Nephron progenitor cell (in vitro differentiated cells): ENCODE results near the gene ARMH4.

ENCODE experiments used
- DNase-seq: peaks from one replicate; pipeline ENCODE4 v3.0.0; 2021
- H3K27ac Mint-ChIP-seq: 2 replicates; pipeline ENCODE4 v1.8.0; 2021; ENCODE audit warnings: mild to moderate bottlenecking, moderate library complexity, mixed read lengths
- H3K27me3 Mint-ChIP-seq: 2 replicates; pipeline ENCODE4 v1.8.0; 2021; ENCODE audit warnings: mild to moderate bottlenecking, low read depth, mixed read lengths; ENCODE audit not compliant: poor library complexity
- H3K36me3 Mint-ChIP-seq: 2 replicates; pipeline ENCODE4 v1.8.0; 2021; ENCODE audit warnings: low read depth, mixed read lengths
- H3K4me1 Mint-ChIP-seq: 2 replicates; pipeline ENCODE4 v1.8.0; 2021; ENCODE audit warnings: mixed read lengths
- H3K4me3 Mint-ChIP-seq: 2 replicates; pipeline ENCODE4 v1.8.0; 2021; ENCODE audit warnings: mild to moderate bottlenecking, moderate library complexity, mixed read lengths
- H3K9me3 Mint-ChIP-seq: 2 replicates; pipeline ENCODE4 v1.8.0; 2021; ENCODE audit warnings: mild to moderate bottlenecking, moderate library complexity, mixed read lengths
- TF ChIP-seq, protein P1 (sequence below): fragments of 200-600 bp; sonication (generic); IDR thresholded peaks from 2 replicates; pipeline ENCODE4 v1.5.0; 2021; ENCODE audit warnings: antibody characterized with exemption

The ARMH4 gene

DNA sequence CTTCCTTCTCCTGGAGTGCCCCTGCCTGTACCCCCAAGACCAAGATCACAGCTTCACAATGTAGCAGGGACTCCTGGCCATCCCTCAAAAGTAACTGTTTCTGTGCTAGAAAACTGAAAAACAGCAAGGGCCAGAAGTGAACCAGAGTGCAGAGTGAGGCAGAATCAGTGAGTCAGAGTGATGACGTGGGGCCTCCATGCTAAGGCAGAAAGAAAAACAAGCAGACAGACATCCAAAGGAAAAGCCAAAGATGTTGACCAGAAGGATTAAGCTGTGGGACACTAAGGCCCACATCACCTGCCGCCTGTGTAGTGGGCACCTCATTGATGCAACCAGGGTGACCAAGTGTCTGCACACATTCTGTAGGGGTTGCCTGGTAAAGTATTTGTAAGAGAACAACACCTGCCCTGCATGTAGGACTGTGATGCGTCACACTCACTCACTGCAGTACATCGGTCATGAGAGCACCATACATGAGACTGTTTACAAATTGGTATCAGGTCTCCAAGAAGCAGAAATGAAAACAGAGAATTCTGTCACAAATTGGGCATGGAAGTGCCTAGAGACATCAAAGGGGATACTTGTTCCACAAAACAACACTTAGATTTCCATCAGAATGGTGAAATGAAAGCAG is 51.2 kb downstream of the ARMH4 start:
- TF ChIP-seq, protein P1, sequence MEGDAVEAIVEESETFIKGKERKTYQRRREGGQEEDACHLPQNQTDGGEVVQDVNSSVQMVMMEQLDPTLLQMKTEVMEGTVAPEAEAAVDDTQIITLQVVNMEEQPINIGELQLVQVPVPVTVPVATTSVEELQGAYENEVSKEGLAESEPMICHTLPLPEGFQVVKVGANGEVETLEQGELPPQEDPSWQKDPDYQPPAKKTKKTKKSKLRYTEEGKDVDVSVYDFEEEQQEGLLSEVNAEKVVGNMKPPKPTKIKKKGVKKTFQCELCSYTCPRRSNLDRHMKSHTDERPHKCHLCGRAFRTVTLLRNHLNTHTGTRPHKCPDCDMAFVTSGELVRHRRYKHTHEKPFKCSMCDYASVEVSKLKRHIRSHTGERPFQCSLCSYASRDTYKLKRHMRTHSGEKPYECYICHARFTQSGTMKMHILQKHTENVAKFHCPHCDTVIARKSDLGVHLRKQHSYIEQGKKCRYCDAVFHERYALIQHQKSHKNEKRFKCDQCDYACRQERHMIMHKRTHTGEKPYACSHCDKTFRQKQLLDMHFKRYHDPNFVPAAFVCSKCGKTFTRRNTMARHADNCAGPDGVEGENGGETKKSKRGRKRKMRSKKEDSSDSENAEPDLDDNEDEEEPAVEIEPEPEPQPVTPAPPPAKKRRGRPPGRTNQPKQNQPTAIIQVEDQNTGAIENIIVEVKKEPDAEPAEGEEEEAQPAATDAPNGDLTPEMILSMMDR: no peak
- Mint-ChIP-seq H3K27ac (no peak overlapping the region), H3K4me1 (no peaks in the 10 kb centered on the region), H3K27me3 (peaks cover 2% of the 10 kb centered on the region), H3K36me3 (no peaks in the 10 kb centered on the region), H3K4me3 (no peak overlapping the region), H3K9me3 (no peaks in the 10 kb centered on the region)
- no peak for DNase-seq

DNA sequence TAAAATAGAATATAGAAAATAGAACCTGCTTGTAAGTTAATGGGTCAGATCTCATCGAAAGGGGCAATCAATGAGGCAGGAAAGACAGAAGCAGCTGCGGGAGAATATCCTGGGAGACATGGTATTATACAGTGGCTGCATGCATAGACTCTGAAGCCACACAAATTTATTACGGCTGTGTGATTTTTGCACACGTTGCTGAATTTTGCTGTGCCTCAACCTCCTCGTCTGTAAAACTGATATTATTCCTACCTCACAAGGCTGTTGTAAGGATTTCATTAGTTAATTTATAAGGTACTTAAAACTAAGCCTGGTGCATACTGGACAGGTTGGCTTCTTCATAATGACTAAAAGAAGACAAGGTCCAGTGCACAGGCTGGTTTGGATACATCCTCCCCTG is 52.3 kb downstream of the ARMH4 start:
- H3K36me3 Mint-ChIP-seq: peaks cover under 1% of the 10 kb centered on the region
- no peak for DNase-seq
- TF ChIP-seq, protein P1: no peak
- H3K4me3 Mint-ChIP-seq: no peak overlapping the region
- H3K4me1 Mint-ChIP-seq: no peaks in the 10 kb centered on the region
- peaks cover 2% of the 10 kb centered on the region for H3K27me3 Mint-ChIP-seq
- H3K9me3 Mint-ChIP-seq: no peaks in the 10 kb centered on the region
- no peak overlapping the region for H3K27ac Mint-ChIP-seq

GRCh38 chr14:58098507-58098906 is 53.5 kb downstream of the ARMH4 start:
- no peak overlapping the region for H3K27ac Mint-ChIP-seq
- TF ChIP-seq, protein P1: no peak
- H3K9me3 Mint-ChIP-seq: no peaks in the 10 kb centered on the region
- H3K36me3 Mint-ChIP-seq: peaks cover 4% of the 10 kb centered on the region
- H3K4me1 Mint-ChIP-seq: no peaks in the 10 kb centered on the region
- no peak for DNase-seq
- no peak overlapping the region for H3K4me3 Mint-ChIP-seq
- H3K27me3 Mint-ChIP-seq: peaks cover 2% of the 10 kb centered on the region

DNA sequence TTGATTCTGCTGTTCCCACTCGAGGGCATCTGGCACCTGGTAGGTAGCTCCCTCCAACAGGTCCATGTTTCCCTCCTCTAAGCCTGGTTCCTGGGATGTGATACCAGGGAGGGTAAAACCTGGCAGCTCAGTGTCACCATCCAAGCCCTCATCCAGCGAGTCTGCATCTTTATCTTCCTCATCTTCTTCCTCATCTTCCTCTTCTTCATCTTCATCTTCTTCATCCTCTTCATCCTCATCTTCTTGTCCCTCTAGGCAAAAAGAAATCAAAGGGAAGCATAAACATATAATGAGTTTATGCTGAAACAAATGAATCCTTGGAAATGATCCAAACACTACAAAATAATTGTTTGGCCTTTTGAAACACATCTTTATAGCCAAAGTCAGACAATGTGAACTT is 55.3 kb downstream of the ARMH4 start:
- Mint-ChIP-seq H3K27me3 (peaks cover 2% of the 10 kb centered on the region), H3K9me3 (peaks cover 5% of the 10 kb centered on the region), H3K27ac (no peak overlapping the region), H3K4me1 (no peaks in the 10 kb centered on the region), H3K36me3 (peaks cover 12% of the 10 kb centered on the region), H3K4me3 (no peak overlapping the region)
- no peak for DNase-seq
- TF ChIP-seq, protein P1: no peak

DNA sequence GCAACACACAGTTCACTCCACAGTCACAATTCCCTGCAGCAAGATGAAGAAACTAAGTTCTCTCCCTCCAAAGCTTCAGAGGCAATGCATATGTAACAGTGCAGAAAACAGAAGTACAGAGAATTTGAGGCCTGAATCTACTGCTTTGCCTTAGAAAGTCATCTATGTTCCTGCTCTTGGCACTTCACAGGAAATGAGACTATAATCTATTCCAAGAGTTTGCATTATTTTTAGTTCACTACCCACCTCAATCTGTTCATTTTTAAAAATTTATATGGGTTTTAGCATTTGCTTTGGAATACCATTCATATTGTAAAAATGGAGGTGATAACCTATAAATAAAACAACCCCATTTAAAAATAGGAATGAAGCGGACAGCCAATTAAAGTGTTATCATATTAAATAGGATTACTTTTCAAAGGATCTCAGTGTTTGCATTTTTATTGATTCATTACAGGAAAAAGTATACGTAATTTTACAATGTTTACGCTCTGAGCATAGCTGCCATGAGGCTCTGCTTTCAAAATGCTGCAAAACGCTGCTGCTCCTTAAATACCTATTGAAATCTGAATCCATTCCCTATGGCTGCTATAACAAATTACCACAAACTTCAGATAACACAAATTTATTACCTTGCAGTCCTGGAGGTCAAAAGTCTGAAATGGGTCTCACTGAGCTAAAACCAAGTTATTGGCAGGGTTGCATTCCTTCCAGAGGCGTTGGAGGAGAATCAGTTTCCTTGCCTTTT is 60.0 kb downstream of the ARMH4 start:
- TF ChIP-seq, protein P1: no peak
- Mint-ChIP-seq H3K36me3 (peaks cover 12% of the 10 kb centered on the region), H3K9me3 (peaks cover 5% of the 10 kb centered on the region), H3K27me3 (peaks cover 8% of the 10 kb centered on the region), H3K4me3 (no peak overlapping the region), H3K4me1 (no peaks in the 10 kb centered on the region), H3K27ac (no peak overlapping the region)
- no peak for DNase-seq

- no peak overlapping the region for H3K4me3 Mint-ChIP-seq
- H3K27ac Mint-ChIP-seq: no peak overlapping the region
- TF ChIP-seq, protein P1: no peak
- H3K9me3 Mint-ChIP-seq: peaks cover 5% of the 10 kb centered on the region
- H3K4me1 Mint-ChIP-seq: no peaks in the 10 kb centered on the region
- H3K36me3 Mint-ChIP-seq: peaks cover 10% of the 10 kb centered on the region
- no peak for DNase-seq
- H3K27me3 Mint-ChIP-seq: peaks cover 12% of the 10 kb centered on the region
Measured at GRCh38 chr14:58089612-58090011, 62.4 kb downstream of the ARMH4 start.
